Measurements from ENCODE around the gene RBP3. TPM values are rescaled to one million over a fixed set of nuclear protein-coding genes. Genes with fewer than 3 reads are reported as not detected.

RBP3 gene
- total RNA-seq, 1 experiment from 2014 or later: not detected

DNA sequence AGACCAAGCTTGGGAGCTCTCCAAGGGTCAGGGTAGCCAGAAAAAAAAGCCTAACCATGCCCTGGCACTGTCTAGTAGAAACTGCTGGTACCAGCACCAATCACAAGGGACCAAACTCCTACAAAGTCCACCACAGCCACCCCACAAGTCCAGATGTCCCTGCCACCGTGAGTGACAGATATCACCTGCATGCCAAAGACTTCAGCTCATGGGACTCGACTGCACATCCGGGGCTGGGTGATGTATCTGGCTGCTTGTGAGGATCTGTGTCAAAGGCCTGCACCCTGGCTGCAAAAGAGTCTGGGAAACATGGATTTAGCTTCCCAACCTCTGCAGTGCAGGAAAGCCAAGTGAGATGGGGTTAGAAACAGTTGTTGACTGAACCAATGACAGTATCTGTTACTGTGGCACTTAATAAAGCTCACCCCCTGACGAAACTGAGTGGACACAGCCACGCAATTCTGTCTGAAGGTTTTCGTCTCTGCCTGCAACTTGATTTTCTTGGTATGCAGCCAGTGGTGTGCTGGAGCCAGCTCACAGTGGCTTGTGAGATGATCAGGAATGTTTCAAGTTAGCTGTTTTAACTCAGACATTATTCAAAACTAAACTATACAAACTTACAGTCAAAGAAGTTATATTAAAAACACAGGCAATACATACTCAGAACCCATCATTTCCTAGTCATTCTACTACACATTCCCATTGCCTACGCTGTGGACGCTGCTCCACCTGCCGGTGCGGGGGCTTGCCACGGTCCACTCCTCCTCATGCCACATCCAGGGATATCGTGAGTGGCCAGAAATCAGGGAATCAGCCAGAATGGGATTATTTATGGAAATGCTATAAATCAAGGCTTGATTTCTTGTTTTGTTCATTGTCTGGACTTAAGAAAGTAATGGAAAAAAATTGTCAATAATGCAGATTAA, 26.7 kb downstream of the RBP3 start:
- ChIA-PET POLR2A (ENCODE audit: unreplicated experiment) (no interaction called here), CTCF (interaction anchor here (0.5 kb wide), 1 partner anchor 64 kb away, joined by 3 read pairs; no protein-coding TSS in a partner anchor)
- Histone ChIP-seq H3K9me3 (ENCODE audit: insufficient read depth, low read depth) (no peaks in the 10 kb centered on the region), H3F3A (ENCODE audit: insufficient read depth, low read depth) (no peaks in the 10 kb centered on the region), H4K20me1 (ENCODE audit: insufficient read depth) (no peaks in the 10 kb centered on the region), H3K4me1 (replicated peaks; ENCODE audit: insufficient read depth) (no peaks in the 10 kb centered on the region), H3K9me2 (ENCODE audit: insufficient read depth) (no peaks in the 10 kb centered on the region), H3K79me2 (ENCODE audit: low read depth) (no peaks in the 10 kb centered on the region), H2AFZ (no peak overlapping the region), H3K4me2 (no peak overlapping the region), H3K36me3 (ENCODE audit: low read depth) (no peaks in the 10 kb centered on the region), H3K4me3 (no peak overlapping the region), H3K27me3 (ENCODE audit: insufficient read depth, low read depth) (no peaks in the 10 kb centered on the region), H3K27ac (no peak overlapping the region)
- no peak for TF ChIP-seq EZH2 (IDR thresholded peaks at IDR 0.05; ENCODE audit: low read depth)
- TF ChIP-seq, protein P1, sequence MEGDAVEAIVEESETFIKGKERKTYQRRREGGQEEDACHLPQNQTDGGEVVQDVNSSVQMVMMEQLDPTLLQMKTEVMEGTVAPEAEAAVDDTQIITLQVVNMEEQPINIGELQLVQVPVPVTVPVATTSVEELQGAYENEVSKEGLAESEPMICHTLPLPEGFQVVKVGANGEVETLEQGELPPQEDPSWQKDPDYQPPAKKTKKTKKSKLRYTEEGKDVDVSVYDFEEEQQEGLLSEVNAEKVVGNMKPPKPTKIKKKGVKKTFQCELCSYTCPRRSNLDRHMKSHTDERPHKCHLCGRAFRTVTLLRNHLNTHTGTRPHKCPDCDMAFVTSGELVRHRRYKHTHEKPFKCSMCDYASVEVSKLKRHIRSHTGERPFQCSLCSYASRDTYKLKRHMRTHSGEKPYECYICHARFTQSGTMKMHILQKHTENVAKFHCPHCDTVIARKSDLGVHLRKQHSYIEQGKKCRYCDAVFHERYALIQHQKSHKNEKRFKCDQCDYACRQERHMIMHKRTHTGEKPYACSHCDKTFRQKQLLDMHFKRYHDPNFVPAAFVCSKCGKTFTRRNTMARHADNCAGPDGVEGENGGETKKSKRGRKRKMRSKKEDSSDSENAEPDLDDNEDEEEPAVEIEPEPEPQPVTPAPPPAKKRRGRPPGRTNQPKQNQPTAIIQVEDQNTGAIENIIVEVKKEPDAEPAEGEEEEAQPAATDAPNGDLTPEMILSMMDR (conservative IDR thresholded peaks at IDR 0.05): no peak
- BruUV-seq (replicated peaks): no TSS peak
- intact Hi-C loops (cut with micrococcal nuclease; ENCODE audit: unreplicated experiment): no loop called here
- no peak for DNase-seq

DNA sequence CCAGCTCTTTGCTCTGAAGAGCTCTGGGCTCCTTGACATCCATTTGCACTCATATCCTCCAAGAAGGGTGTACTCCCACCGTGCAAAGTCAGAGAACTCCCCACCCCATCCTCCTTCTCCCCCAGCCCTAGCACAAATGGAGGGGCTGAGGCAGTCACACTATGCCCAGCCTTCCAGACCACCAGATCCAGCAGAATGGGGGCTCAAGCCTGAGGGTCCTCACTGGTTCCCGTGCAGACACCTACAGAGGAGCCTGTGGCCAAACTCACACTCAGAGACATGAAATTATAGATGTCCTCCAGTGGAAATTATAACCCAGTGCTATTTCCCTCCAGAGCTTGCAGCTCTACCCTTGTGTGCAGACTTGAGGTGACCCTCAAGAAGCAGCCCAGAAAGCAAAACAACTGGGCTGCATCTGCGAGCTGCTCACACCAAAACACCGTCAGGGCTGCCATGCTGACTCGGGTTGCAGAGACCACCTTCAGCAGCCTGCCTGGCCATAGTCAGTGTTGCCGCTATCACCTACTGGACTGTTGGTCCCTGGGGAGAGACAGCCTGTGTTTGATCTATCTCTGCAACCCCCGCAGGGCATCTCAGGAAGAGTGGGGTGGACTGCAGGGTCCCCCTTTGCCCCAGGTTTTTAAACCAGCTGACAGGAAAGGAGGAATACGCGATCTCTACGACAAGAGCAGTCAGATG, 28.5 kb downstream of the RBP3 start:
- ChIA-PET CTCF (no interaction called here), POLR2A (ENCODE audit: unreplicated experiment) (no interaction called here)
- DNase-seq: no peak
- intact Hi-C loops (cut with micrococcal nuclease; ENCODE audit: unreplicated experiment): no loop called here
- H3K4me3 ChIP-seq: no peak overlapping the region
- TF ChIP-seq, protein P1 (conservative IDR thresholded peaks at IDR 0.05): no peak
- H3K79me2 ChIP-seq (ENCODE audit: low read depth): no peaks in the 10 kb centered on the region
- H3K9me2 ChIP-seq (ENCODE audit: insufficient read depth): no peaks in the 10 kb centered on the region
- H3K27me3 ChIP-seq (ENCODE audit: insufficient read depth, low read depth): no peaks in the 10 kb centered on the region
- no TSS peak for BruUV-seq (replicated peaks)
- no peaks in the 10 kb centered on the region for H3K36me3 ChIP-seq (ENCODE audit: low read depth)
- H3K4me2 ChIP-seq: no peak overlapping the region
- no peaks in the 10 kb centered on the region for H3K9me3 ChIP-seq (ENCODE audit: insufficient read depth, low read depth)
- H3F3A ChIP-seq (ENCODE audit: insufficient read depth, low read depth): no peaks in the 10 kb centered on the region
- no peak overlapping the region for H2AFZ ChIP-seq
- no peak overlapping the region for H3K27ac ChIP-seq
- no peaks in the 10 kb centered on the region for H4K20me1 ChIP-seq (ENCODE audit: insufficient read depth)
- no peaks in the 10 kb centered on the region for H3K4me1 ChIP-seq (replicated peaks; ENCODE audit: insufficient read depth)

DNA sequence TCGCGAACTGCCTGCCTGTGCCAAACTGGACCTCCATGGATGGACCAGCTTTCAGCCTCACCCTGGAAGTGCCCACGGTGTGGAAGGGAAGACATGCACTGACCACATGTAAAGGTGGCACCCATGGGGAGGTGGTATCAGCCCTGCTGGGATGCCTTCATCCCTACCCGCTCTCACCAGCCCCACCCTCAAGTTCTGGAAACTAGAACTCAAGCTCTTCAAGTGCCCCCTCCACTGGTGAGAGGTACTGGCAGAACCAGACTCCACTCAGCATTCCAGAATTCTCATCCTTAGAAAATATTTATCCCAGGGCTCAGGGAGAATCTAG, 30.0 kb downstream of the RBP3 start:
- H3K9me3 ChIP-seq (ENCODE audit: insufficient read depth, low read depth): no peaks in the 10 kb centered on the region
- no peak overlapping the region for H3K4me2 ChIP-seq
- intact Hi-C loops (cut with micrococcal nuclease; ENCODE audit: unreplicated experiment): no loop called here
- H3K4me1 ChIP-seq (replicated peaks; ENCODE audit: insufficient read depth): peaks cover 8% of the 10 kb centered on the region
- ChIA-PET POLR2A (ENCODE audit: unreplicated experiment) (no interaction called here), CTCF (interaction anchor here (0.6 kb wide), 1 partner anchor 381 kb away, joined by 3 read pairs; no protein-coding TSS in a partner anchor)
- H3K36me3 ChIP-seq (ENCODE audit: low read depth): no peaks in the 10 kb centered on the region
- H3K79me2 ChIP-seq (ENCODE audit: low read depth): no peaks in the 10 kb centered on the region
- no peak overlapping the region for H2AFZ ChIP-seq
- no peak for TF ChIP-seq EZH2 (IDR thresholded peaks at IDR 0.05; ENCODE audit: low read depth)
- TF ChIP-seq, protein P1 (conservative IDR thresholded peaks at IDR 0.05): no peak
- H3F3A ChIP-seq (ENCODE audit: insufficient read depth, low read depth): no peaks in the 10 kb centered on the region
- no peak overlapping the region for H3K4me3 ChIP-seq
- H4K20me1 ChIP-seq (ENCODE audit: insufficient read depth): no peaks in the 10 kb centered on the region
- no peak overlapping the region for H3K27ac ChIP-seq
- BruUV-seq (replicated peaks): no TSS peak
- no peaks in the 10 kb centered on the region for H3K9me2 ChIP-seq (ENCODE audit: insufficient read depth)
- H3K27me3 ChIP-seq (ENCODE audit: insufficient read depth, low read depth): no peaks in the 10 kb centered on the region
- DNase-seq: no peak
